RPMI8226 (cell line): Measurements from ENCODE around the gene CENPN.

Source experiments
- DNase-seq: peaks from one replicate; pipeline ENCODE4 v3.0.0-alpha.2; 2015

CENPN gene

DNA sequence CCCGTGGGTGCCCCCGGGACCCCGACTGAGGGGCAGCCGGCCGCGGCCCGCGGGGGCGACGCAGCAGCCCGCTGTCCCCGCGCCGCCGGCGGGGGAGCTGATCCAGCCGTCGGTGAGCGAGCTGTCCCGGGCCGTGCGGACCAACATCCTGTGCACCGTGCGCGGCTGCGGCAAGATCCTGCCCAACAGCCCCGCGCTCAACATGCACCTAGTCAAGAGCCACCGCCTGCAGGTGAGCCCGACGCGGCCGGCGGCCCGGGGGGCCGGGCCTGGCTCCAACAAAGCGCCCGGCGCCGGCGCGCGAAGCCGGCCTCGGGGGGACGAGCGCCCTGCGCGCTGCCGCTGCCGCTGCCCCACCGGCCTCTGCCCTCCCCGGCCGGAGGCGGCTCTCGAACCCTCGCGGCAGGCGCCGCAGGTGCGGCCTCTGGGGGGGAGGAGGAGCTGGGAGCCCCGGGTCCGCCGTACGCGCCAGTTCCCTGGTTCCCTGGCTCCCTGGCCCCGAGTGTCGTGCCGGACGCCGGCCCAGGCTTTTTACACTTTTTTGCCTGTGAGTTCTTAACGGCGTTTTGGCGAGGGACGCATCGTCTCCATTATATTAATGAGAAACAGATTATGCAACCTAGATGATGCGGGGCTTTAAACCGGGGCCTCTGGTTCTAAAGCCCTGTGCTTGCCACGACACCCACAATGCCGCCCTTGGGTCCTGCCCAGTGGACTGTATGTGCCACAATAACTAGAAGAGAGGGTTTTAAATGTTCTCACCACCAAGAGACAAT is 29.1 kb downstream of the CENPN start:
- peak; percentile 49 for DNase-seq

DNA sequence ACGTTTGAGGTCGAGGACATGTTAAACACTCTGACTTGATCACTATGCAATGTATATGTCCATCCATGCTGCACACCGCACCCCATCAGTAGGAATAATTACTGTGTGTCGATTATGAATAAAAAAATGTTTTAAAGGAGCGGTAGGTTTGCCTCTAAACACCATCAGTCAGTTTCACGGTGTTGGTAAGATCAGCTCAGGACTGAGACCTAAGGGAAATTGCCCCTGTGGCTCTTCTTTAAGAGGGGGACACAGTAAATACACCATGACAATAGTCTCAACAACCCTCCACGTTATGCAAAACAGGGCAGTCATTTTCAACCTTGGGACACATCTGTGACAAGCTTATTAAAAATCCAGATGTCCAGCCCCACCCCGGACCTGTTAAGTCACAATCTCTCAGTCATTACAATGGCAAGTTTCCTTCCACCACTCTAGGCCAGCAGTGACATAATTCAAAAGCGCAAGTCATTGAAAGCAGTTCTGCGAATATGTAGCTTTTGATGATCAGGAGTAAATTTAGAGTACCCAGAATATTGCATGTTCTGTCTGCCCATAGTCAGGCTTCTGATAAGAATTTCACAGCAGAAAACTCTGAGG is 29.8 kb downstream of the CENPN start:
- DNase-seq, result no peak

DNA sequence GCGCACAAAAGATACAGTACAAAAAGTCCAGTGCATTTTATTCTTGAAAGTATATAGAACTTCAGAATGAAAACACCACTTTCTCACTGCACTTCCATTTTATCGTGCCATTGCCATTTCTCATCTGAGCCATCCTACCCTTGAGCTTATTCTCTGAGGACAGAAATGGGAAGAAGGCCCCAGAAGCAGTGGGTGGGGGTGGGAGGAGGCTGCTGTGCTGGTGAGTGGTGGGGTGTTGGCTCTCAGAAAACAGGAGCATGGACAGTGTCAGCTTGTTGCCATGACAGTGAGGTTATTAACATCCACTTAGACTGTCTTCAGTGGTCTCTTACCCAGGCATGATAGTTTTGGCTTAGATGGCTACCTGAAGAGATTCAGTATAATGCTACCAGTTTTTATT is 33.1 kb downstream of the CENPN start:
- no peak for DNase-seq

DNA sequence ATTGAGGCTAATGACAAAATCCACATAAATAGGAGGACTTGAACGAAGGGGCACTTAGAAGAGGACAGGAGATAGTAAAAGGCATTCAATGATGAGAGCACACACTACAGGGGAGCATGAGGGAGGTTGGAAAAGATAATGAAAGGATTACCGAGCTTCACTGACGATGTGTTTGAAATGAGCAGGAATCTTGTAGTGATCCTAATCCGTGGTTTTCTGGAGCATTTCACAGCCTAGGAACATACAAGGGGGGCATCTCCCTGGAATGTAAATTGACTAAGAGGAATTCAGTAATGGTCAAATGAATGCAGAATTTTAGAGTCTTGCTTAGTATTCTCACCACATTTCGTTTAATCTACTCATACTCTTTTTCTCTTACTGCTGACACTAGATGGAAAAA is 33.8 kb downstream of the CENPN start:
- DNase-seq, result no peak

DNA sequence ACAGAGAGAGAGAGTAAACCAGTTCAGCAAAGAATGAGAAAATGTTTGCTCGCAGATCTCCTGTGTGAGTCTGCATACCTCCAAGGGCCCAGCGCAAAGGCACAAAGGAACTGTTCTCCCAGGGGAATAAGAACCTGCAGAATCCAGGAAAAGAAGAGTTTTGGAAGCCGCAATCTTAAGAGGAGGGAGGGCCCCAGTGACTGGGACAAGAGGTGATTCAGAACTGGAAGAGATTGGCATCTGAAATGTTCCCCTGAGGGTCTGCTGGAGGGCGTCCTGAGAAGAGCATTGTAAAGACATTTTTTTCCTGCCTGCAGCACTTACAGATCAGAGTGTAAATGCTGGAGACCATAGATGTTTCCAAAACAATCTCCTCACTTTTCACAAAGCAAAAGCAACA is 34.7 kb downstream of the CENPN start:
- DNase-seq, result no peak

DNA sequence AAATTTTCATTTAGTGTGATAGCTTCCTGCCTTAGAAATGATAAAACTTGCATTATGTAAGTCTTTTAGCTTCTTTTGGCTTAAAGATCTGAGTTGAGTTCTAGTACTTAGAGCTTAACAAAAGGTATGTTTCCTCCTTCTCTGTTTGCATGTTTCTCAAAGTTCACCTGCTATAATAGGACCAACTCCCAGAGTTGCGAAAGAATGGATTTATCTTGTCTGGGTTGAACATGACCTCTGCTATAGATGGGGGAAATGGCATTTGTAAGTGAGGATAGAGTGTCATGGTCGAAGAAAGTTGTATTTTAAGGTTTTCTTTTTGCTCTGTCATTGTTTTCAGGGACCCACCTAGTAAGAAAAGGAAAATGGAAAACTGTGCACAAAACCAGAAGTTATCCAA is 35.8 kb downstream of the CENPN start:
- no peak for DNase-seq

DNA sequence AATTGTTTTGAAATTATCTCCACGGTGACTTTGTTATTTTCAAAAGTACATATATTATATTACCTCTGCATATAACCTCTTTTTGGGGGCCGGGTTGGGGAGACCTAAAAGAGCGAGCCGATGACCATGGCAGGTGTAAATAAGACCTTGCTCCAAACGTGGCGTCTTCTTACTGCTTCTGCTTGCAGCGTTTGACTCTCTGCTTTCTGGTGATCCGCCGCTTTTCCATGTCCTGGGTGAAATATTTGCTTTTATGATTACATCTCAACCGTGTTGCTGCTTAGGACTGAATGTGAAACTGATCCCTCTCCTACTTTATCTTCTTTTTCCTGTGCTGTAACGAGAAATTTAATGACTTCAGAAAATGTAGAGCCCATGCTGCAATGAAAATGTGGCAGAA is 46.7 kb downstream of the CENPN start:
- DNase-seq, result no peak

DNA sequence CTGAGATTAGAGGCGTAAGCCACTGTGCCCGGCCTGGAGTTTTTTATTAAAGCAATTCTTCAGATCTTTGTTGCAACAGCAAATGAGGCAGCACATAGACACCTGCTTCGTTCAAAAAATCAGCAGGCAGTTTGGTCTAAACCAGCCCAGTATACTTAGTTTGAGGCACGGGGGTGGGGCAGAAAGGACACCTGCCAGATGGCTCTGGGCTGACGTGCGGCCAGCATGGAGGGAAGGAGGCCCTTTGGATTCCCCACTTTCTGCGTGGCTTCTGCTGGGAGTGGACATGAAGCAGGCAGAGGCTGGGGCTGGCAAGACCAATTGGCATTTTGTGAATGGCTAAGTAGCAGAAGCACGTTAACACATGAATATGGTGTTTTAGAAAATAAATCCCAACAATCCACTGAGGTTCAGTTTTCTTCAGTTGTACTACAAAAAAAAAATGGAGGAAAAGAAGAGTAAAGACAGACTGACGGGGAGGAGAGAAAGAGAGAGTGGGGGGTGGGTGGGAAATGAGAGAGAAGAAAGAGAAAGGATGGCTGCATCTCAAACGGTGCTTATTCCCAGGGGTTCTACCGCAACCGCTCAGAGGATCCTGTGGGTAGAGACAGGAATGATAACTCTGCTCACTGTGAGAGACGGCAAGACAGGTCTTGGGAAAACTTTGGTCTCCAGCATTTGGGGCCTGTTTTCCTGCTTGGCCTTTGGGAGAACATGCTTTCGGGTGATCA is 53.7 kb downstream of the CENPN start:
- no peak for DNase-seq

DNA sequence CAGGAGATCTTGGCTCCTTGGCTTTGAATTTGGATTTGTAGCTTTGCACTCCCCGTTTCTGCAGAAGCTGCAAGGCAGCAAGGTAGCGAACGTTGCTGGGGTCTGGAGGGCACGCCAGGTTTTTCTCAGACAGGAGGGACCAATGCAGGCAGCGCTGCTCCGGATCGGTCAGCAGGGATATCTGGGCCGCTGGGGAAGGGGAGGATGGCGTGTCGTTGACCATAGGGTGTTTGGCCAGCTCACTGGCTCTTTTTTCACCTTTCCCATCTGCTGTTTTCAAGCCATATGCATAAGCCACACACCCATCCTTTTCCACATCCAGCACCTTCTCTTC is 54.3 kb downstream of the CENPN start:
- DNase-seq, result no peak

DNA sequence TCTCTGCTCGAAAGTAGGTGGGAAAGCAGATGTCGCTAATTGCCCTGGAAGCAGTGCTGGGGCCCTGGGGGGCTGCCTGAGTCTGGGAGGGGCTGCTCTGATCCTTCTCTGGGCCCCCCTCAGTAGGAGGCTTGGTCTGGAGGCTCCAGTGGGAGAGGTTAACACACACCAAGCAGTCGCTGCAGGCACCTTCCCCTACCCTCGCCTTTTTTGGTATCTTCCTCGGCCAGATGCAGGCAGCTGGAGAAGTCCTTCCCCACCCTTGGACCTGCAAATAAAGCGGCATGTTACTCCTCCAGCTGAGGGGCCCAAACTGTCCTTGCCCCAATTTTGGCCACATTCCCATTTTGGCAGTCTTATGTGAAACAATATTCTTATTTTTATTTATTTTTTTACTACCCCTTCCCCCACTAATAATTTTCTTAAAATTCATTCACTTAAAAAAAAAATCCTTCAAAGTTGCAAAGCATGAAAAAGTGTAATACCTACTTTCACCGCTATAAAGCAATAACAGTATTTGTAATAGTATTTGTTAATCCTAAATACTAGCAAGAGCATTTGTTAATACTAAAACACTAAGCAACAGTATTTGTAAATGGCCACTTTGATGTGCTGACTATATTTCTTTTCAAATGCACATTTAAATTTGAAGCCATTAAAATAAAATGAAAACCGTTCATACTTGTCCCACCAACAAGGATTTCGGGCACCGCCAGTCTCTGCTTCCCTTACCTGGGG is 55.0 kb downstream of the CENPN start:
- DNase-seq, result no peak

DNA sequence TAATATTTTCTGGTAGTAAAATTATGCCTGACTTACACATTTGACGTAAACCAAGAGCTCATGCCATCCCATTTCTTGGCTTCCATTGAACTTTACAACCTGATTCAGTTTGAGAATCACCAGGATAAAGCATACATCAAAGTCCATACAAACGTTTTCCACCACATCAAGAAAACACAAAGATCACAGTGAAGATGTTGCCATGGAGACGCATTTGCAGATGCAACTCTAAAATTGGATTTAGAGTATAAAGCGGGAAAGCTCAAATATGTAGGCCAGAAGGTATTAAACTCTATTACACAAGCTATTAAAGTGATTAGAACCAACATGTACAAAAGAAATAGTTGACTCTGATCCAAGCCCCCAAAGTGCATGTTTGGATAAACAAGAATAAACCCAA is 59.7 kb downstream of the CENPN start:
- no peak for DNase-seq

DNA sequence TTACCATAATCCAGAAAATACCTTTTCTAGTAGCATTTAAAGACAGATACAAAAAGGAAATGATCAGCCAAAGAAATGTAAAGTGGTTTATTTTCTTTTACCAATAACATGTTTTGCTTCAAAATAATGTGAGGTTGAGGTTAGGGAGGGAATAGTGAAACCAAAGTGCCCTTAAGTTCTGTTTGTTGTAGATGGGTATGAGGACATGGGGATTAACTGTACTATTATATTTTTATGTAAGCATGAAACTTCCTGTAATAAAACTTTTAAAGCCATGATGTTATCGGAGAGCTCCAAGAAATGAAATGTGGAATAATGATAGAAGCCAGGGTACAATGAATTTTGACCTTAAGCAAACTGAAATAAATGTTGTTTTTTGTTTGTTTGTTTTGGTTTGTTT is 60.2 kb downstream of the CENPN start:
- no peak for DNase-seq

DNA sequence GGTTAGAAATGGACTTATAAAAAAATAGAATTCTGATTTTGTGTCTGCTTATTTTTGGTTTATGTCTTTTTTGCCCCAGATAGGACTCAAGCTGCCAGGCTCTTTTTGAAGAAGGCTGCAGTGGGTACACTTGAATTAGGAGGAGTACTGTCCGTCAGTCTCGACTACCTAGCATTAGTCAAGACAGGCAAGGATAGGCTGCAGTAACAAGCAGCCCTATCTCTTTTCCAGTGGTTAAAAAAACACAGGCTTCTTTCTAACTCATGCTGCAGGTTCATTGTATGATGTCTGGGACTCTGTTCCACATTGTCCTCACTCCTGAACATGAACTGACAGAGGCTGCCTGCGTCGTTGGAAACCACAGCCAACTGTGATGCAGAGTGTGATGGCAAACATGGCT is 62.0 kb downstream of the CENPN start:
- no peak for DNase-seq

DNA sequence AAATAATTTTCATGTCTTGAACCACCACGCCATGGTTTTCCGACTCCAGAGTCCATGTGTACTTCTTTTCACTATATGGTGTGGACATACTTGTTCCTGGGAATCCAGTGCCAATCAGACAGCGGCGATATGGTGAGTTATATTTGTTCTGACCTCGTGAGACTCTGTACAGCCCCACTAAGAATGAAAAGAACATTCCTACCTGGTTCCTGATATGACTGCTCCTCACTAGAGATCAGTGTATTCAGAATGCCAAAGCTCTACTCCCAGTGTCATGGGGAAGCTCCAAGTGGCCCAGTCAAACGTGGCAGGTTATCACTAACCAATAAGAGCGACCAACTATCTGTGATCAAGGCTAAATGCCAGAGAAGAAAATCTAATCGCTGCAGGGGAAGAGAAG is 64.0 kb downstream of the CENPN start:
- DNase-seq, result no peak

DNA sequence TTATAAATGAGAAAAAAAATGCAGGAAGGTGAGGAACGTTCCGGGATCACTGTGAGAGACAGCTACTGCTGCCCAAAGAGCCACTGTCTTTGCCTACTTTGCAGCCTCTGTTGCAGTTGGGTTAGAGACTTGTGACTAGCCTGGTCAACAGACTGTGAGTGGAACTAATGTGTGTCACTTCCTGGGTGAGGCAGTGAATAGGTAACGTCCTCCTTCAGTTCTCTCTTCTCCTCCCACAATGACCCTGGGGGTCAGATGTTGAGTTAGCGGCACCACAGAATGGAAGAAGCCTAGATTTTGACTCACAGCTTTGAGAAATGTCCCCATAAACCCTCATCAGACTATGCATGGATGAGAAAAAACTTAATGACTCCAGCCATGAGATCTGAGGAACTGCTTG is 64.8 kb downstream of the CENPN start:
- no peak for DNase-seq

DNA sequence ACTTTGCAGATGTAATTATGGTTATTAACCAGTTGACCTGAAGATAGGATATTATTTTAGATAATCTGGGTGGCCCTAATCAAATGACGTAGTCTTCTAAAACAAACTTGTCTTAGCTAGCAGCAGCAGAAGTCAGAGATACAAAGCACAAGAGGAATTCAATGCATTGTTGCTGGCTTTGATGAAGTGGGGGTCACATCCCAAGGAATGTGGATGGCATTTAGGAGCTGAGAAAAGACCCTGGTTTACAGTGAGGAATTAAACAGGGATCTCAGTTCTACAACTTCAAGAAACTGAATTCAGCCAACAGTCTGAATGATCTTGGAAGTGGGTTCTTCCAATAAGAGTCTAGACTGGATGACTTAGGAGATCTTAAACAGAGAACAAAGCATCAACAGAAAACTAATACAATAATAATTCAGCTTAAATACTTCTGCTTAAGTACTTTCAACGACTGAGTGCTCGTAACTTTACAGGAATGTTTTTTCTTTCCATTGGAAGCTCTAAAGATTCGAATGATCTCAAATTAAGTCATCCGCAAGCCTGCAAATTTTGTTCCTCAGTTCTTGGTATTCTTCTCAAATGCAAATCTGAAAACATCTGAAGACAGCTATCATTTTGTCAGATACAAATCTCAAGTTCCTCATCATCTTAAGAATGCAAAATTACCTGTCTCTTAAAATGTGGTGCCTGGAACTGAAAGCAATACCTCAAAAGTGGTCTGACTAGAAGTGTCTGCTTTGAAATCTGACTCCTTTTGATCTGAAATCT is 66.7 kb downstream of the CENPN start:
- DNase-seq, result no peak

DNA sequence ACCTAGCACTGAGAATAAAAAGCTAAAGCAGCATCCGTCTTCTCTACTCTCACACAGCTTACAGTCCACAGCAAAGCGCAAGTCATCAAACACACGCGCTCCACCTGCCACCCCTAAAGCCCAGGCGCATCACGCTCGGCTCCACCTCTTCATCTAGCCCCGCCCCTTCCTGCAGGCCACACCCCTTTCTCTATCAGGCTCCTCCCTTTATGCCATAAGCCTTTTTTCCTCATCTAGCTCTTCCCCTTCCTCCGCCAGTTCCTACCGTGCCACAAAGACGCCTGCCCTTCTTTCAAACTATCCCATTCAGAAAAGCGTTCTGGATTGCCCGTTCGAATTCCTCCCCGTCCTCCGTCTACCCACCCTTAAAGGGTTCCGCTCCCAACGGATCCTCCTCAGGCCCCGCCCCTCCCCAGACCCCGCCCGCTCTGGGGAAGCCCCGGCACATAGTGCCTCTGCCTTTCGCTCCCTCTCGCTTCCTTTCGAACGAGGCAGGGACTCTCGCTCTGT is 69.6 kb downstream of the CENPN start:
- peak; percentile 82 for DNase-seq

DNA sequence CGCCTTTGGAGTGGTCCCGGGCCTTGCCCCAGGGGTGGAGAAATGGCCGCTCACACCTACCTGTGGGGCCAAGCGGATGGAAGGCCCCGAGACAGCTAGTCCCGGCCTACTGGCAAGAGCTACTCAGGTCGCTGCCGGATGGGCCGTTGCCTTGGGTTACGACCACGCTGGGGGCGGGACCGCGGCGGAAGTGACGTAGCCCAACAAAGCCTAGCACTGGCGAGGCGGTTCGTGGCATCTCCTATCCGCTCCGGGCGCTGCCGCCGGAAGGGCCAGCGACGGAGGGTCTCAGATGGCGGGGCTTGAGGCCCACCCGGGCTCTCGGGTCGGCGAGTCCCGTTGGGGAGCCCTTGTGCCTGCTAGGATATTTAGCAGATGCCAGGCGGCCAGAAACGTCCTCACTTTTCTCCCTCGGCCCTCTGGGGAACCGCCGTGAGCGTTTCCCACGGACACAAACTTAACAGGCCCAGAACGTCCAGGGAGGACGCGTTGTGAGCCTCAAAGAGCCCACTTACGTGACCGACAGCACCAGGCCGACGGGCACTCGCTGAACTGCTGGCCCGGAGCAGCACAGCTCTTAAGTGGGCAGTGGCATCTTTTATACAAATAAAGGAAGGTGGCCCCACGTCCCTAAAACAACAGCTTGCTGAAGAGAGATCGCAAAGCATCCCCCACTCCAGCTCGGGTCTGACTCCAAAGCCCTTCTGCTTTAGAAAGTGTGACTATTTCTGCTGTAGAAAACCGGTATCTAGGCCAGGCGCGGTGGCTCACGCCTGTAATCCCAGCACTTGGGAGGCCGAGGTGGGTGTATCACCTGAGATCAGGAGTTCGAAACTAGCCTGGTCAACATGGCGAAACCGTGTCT is 70.3 kb downstream of the CENPN start, which contains the start of gene C16orf46:
Gene C16orf46, minus strand, starts transcription at position 163 of the 865 bp plus-strand sequence. CDS start 13,283 bp downstream, outside the sequence.
- peak; percentile 92 for DNase-seq

DNA sequence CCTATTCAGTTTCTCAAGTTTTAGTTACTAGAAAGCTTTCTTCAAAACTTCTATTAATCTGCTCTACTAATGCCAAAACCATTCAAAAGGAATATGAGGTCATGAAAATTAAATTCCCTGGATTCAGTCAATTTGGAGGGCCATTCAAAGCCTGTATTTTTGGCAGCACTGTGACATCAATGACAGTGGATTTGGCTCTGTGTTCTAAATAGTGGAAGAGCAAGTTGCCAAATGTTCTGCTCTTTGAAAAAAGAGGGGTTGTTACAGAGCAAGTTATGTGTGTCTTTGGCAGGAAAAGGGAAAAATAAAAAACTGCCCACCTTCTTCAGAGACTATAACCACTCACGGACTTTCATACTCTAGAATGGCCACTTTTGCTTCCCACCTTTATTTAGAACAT is 73.2 kb downstream of the CENPN start:
- DNase-seq, result no peak

DNA sequence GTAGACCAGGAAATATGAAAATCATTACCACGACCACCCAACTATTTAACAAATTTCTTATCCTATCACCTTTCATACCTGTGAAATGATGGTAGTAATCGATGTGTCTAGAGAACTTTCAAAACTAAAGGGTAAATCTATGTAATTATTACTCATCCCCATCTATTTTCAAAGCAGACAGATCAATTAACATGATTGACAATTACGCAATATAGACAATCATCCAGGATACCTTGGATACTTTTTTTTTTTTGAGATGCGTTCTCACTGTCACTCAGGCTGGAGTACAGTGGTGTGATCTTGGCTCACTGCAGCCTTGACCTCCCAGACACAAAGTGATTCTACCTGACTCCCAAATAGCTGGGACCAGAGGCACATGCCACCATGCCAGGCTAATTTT is 74.0 kb downstream of the CENPN start:
- no peak for DNase-seq
